HG02938 (cell line): ENCODE results near the gene GSK3B.
"Not testable (repeated sequence)": the region's sequence is repeated elsewhere in the genome, so short reads cannot be mapped to it uniquely, and the experiment has no call there.

Experiments
- ATAC-seq: cut with Tn5 transposase; IDR thresholded peaks from one replicate; pipeline ENCODE4 v1.9.1; 2021; ENCODE audit warnings: mild to moderate bottlenecking, moderate library complexity; ENCODE audit not compliant: unreplicated experiment

The GSK3B gene

GRCh38 chr3:120018299-120018698, 75.9 kb downstream of the GSK3B start:
- ATAC-seq: no peak

GRCh38 chr3:120017692-120018091, 76.6 kb downstream of the GSK3B start:
- ATAC-seq: no peak

- no peak for ATAC-seq
Measured at GRCh38 chr3:120013481-120013880, 80.8 kb downstream of the GSK3B start.

GRCh38 chr3:120005741-120006140, 88.5 kb downstream of the GSK3B start:
- ATAC-seq: not testable (repeated sequence)

- not testable (repeated sequence) for ATAC-seq
Measured at GRCh38 chr3:120004008-120004498, 90.2 kb downstream of the GSK3B start.

GRCh38 chr3:119998166-119998565, 96.1 kb downstream of the GSK3B start:
- no peak for ATAC-seq

- no peak for ATAC-seq
Measured at GRCh38 chr3:119990888-119991287, 103.4 kb downstream of the GSK3B start.

- ATAC-seq: no peak
Measured at GRCh38 chr3:119989981-119990655, 104.1 kb downstream of the GSK3B start.

- not testable (repeated sequence) for ATAC-seq
Measured at GRCh38 chr3:119986812-119987211, 107.4 kb downstream of the GSK3B start.

- no peak for ATAC-seq
Measured at GRCh38 chr3:119981386-119981785, 112.9 kb downstream of the GSK3B start.

GRCh38 chr3:119978554-119979208, 115.6 kb downstream of the GSK3B start:
- no peak for ATAC-seq

- no peak for ATAC-seq
Measured at GRCh38 chr3:119977353-119977752, 116.9 kb downstream of the GSK3B start.

GRCh38 chr3:119976214-119976613, 118.0 kb downstream of the GSK3B start:
- ATAC-seq: no peak

- ATAC-seq: no peak
Measured at GRCh38 chr3:119974656-119975055, 119.6 kb downstream of the GSK3B start.

GRCh38 chr3:119973018-119973646, 121.1 kb downstream of the GSK3B start:
- no peak for ATAC-seq

- ATAC-seq: no peak
Measured at GRCh38 chr3:119969759-119970158, 124.5 kb downstream of the GSK3B start.

GRCh38 chr3:119967353-119968006, 126.8 kb downstream of the GSK3B start:
- no peak for ATAC-seq

- ATAC-seq: no peak
Measured at GRCh38 chr3:119965692-119966091, 128.6 kb downstream of the GSK3B start.

- no peak for ATAC-seq
Measured at GRCh38 chr3:119964294-119964693, 130.0 kb downstream of the GSK3B start.

- no peak for ATAC-seq
Measured at GRCh38 chr3:119955972-119956371, 138.3 kb downstream of the GSK3B start.

- ATAC-seq: no peak
Measured at GRCh38 chr3:119950666-119951325, 143.5 kb downstream of the GSK3B start.
